Measurements from ENCODE around the gene GRID2IP. TPM values are rescaled to one million over a fixed set of nuclear protein-coding genes. Genes with fewer than 3 reads are reported as not detected.

Gene GRID2IP
- total RNA-seq, 1 donor from 2014 or later: 0.43 TPM

- Mint-ChIP-seq H3K27ac (no peak overlapping the region), H3K36me3 (no peaks in the 10 kb centered on the region), H3K9me3 (no peaks in the 10 kb centered on the region), H3K4me1 (ENCODE audit: unreplicated experiment) (no peaks in the 10 kb centered on the region), H3K27me3 (peaks cover 9% of the 10 kb centered on the region), H3K4me3 (no peak overlapping the region)
- TF ChIP-seq CTCF (conservative IDR thresholded peaks at IDR 0.05): no peak
- DNase-seq (ENCODE audit: extremely low spot score, unreplicated experiment): no peak
Measured at GRCh38 chr7:6563936-6564770, 12.9 kb upstream of the GRID2IP start.

- TF ChIP-seq CTCF (conservative IDR thresholded peaks at IDR 0.05): no peak
Measured at GRCh38 chr7:6562106-6562505, 10.8 kb upstream of the GRID2IP start.

GRCh38 chr7:6559896-6560295, 8.6 kb upstream of the GRID2IP start:
- Mint-ChIP-seq H3K36me3 (no peaks in the 10 kb centered on the region), H3K27me3 (peaks cover 9% of the 10 kb centered on the region), H3K27ac (no peak overlapping the region), H3K4me3 (no peak overlapping the region), H3K9me3 (no peaks in the 10 kb centered on the region), H3K4me1 (ENCODE audit: unreplicated experiment) (no peaks in the 10 kb centered on the region)
- DNase-seq (ENCODE audit: extremely low spot score, unreplicated experiment): no peak
- TF ChIP-seq CTCF (conservative IDR thresholded peaks at IDR 0.05): no peak

More at GRCh38 chr7:6562106-6562505, 10.8 kb upstream of the GRID2IP start:
- no peaks in the 10 kb centered on the region for H3K4me1 Mint-ChIP-seq (ENCODE audit: unreplicated experiment)
- peaks cover 9% of the 10 kb centered on the region for H3K27me3 Mint-ChIP-seq
- no peak overlapping the region for H3K4me3 Mint-ChIP-seq
- H3K36me3 Mint-ChIP-seq: no peaks in the 10 kb centered on the region
- no peaks in the 10 kb centered on the region for H3K9me3 Mint-ChIP-seq
- H3K27ac Mint-ChIP-seq: no peak overlapping the region
- no peak for DNase-seq (ENCODE audit: extremely low spot score, unreplicated experiment)

GRCh38 chr7:6558837-6559236, 7.6 kb upstream of the GRID2IP start:
- peak; percentile 62 for TF ChIP-seq CTCF (conservative IDR thresholded peaks at IDR 0.05)
- Mint-ChIP-seq H3K27ac (no peak overlapping the region), H3K4me1 (ENCODE audit: unreplicated experiment) (no peaks in the 10 kb centered on the region), H3K9me3 (no peaks in the 10 kb centered on the region), H3K27me3 (peaks cover 6% of the 10 kb centered on the region), H3K4me3 (no peak overlapping the region), H3K36me3 (no peaks in the 10 kb centered on the region)
- DNase-seq (ENCODE audit: extremely low spot score, unreplicated experiment): no peak

GRCh38 chr7:6556196-6556595, 4.9 kb upstream of the GRID2IP start:
- Mint-ChIP-seq H3K27ac (no peak overlapping the region), H3K36me3 (no peaks in the 10 kb centered on the region), H3K9me3 (no peaks in the 10 kb centered on the region), H3K4me3 (no peak overlapping the region), H3K4me1 (ENCODE audit: unreplicated experiment) (no peaks in the 10 kb centered on the region), H3K27me3 (peaks cover 6% of the 10 kb centered on the region)
- no peak for DNase-seq (ENCODE audit: extremely low spot score, unreplicated experiment)
- TF ChIP-seq CTCF (conservative IDR thresholded peaks at IDR 0.05): no peak

Data from type B pancreatic cell (in vitro differentiated cells).